Breast epithelium (tissue), 3 donors: ENCODE results near the gene DCDC1.

Source experiments
- CTCF ChIP-seq, 3 donors: fragments of 450-650 bp; IDR thresholded peaks; one replicate each; pipeline ENCODE4 v1.5.1; 2016 to 2017; ENCODE audit warnings: antibody characterized with exemption in 3 of 3, mild to moderate bottlenecking in 3 of 3, moderate library complexity in 3 of 3
- POLR2A ChIP-seq: fragments of 450-650 bp; IDR thresholded peaks from one replicate; pipeline ENCODE4 v1.6.1; 2016; ENCODE audit warnings: antibody characterized with exemption, mild to moderate bottlenecking, moderate library complexity
- POLR2AphosphoS5 ChIP-seq, 3 donors: sonication (generic); formaldehyde crosslinking; IDR thresholded peaks; one replicate each; pipeline ENCODE4 v1.6.1; 2017; ENCODE audit warnings: antibody characterized with exemption in 3 of 3

- TF ChIP-seq CTCF (IDR thresholded peaks at IDR 0.05) (no peak), POLR2AphosphoS5 (IDR thresholded peaks at IDR 0.05) (no peak), POLR2A (no peak)
These were observed 447.7 kb downstream of the DCDC1 start for GRCh38 chr11:30921811-30922210.
